SK-N-MC (cell line): ENCODE results near the gene IPO9.

Source experiments
- DNase-seq: peaks from one replicate; pipeline ENCODE4 v3.0.0-alpha.2; 2011; ENCODE audit warnings: low read depth, low spot score
- H3K27ac ChIP-seq: fragments of 200-600 bp; sonication (generic); 2 replicates; pipeline ENCODE4 v1.5.1; 2016; ENCODE audit warnings: mixed run types
- H3K36me3 ChIP-seq: fragments of 200-600 bp; sonication (generic); 2 replicates; pipeline ENCODE4 v1.6.1; 2017; ENCODE audit warnings: antibody characterized with exemption, low read length, mixed read lengths; ENCODE audit not compliant: insufficient read depth
- H3K4me3 ChIP-seq: fragments of 200-600 bp; sonication (generic); 2 replicates; pipeline ENCODE4 v1.5.1; 2016
- H3K9ac ChIP-seq: fragments of 200-600 bp; sonication (generic); 2 replicates; pipeline ENCODE4 v1.8.0; 2017; ENCODE audit warnings: mixed run types, mixed read lengths; ENCODE audit not compliant: insufficient read length
- H3K9me3 ChIP-seq: fragments of 200-600 bp; sonication (generic); 2 replicates; pipeline ENCODE4 v1.6.1; 2017; ENCODE audit warnings: low read depth, mild to moderate bottlenecking, antibody characterized with exemption, low read length, moderate library complexity, mixed read lengths
- EZH2 ChIP-seq: fragments of 200-600 bp; sonication (generic); IDR thresholded peaks from one replicate; pipeline ENCODE4 v1.6.1; 2017; ENCODE audit warnings: antibody characterized with exemption
- FOXP2 ChIP-seq: optimal IDR thresholded peaks from 2 replicates; pipeline ENCODE3; 2011; ENCODE audit warnings: mild to moderate bottlenecking, moderate library complexity; ENCODE audit not compliant: insufficient read depth; ENCODE audit errors: extremely low read length, control extremely low read depth
- POLR2AphosphoS5 ChIP-seq: IDR thresholded peaks from 2 replicates; pipeline ENCODE4 v1.6.1; 2012; ENCODE audit warnings: mild to moderate bottlenecking, low read depth, low read length, borderline replicate concordance

IPO9 gene

GRCh38 chr1:201912832-201913231 lies 83.9 kb downstream of the IPO9 start:
- DNase-seq: no peak
- no peaks in the 10 kb centered on the region for H3K36me3 ChIP-seq
- no peaks in the 10 kb centered on the region for H3K9me3 ChIP-seq
- no peak overlapping the region for H3K27ac ChIP-seq
- no peak overlapping the region for H3K9ac ChIP-seq
- TF ChIP-seq POLR2AphosphoS5 (no peak), FOXP2 (no peak), EZH2 (no peak)
- H3K4me3 ChIP-seq: no peak overlapping the region

GRCh38 chr1:201914456-201915235 lies 85.7 kb downstream of the IPO9 start:
- Histone ChIP-seq H3K4me3 (no peak overlapping the region), H3K36me3 (no peaks in the 10 kb centered on the region), H3K27ac (no peak overlapping the region), H3K9me3 (no peaks in the 10 kb centered on the region), H3K9ac (no peak overlapping the region)
- TF ChIP-seq FOXP2 (no peak), EZH2 (no peak), POLR2AphosphoS5 (no peak)
- DNase-seq: no peak

- no peak overlapping the region for H3K27ac ChIP-seq
- no peak overlapping the region for H3K4me3 ChIP-seq
- no peak for DNase-seq
- H3K9me3 ChIP-seq: no peaks in the 10 kb centered on the region
- H3K36me3 ChIP-seq: no peaks in the 10 kb centered on the region
- TF ChIP-seq FOXP2 (no peak), EZH2 (no peak), POLR2AphosphoS5 (no peak)
- H3K9ac ChIP-seq: no peak overlapping the region
Observed at GRCh38 chr1:201916649-201917249, 87.8 kb downstream of the IPO9 start.

GRCh38 chr1:201917362-201918033 lies 88.5 kb downstream of the IPO9 start:
- H3K27ac ChIP-seq: no peak overlapping the region

GRCh38 chr1:201918343-201918742 lies 89.4 kb downstream of the IPO9 start:
- Histone ChIP-seq H3K9me3 (no peaks in the 10 kb centered on the region), H3K4me3 (no peak overlapping the region), H3K9ac (no peak overlapping the region), H3K36me3 (no peaks in the 10 kb centered on the region), H3K27ac (no peak overlapping the region)
- DNase-seq: no peak
- TF ChIP-seq FOXP2: no peak
- no peak for TF ChIP-seq EZH2
- TF ChIP-seq POLR2AphosphoS5: no peak

More at GRCh38 chr1:201917362-201918033, 88.5 kb downstream of the IPO9 start:
- Histone ChIP-seq H3K36me3 (no peaks in the 10 kb centered on the region), H3K4me3 (no peak overlapping the region), H3K9me3 (no peaks in the 10 kb centered on the region), H3K9ac (no peak overlapping the region)
- no peak for DNase-seq
- TF ChIP-seq POLR2AphosphoS5 (no peak), EZH2 (no peak), FOXP2 (no peak)

- H3K4me3 ChIP-seq: no peak overlapping the region
- no peak overlapping the region for H3K27ac ChIP-seq
- H3K36me3 ChIP-seq: no peaks in the 10 kb centered on the region
- no peak for DNase-seq
- H3K9ac ChIP-seq: no peak overlapping the region
- TF ChIP-seq FOXP2 (no peak), POLR2AphosphoS5 (no peak), EZH2 (no peak)
- no peaks in the 10 kb centered on the region for H3K9me3 ChIP-seq
Observed at GRCh38 chr1:201921952-201922558, 93.1 kb downstream of the IPO9 start.

GRCh38 chr1:201925301-201925567 lies 96.3 kb downstream of the IPO9 start:
- Histone ChIP-seq H3K4me3 (no peak overlapping the region), H3K36me3 (no peaks in the 10 kb centered on the region), H3K9ac (no peak overlapping the region), H3K9me3 (no peaks in the 10 kb centered on the region), H3K27ac (no peak overlapping the region)
- no peak for TF ChIP-seq EZH2
- TF ChIP-seq FOXP2: no peak
- no peak for TF ChIP-seq POLR2AphosphoS5
- no peak for DNase-seq

- H3K36me3 ChIP-seq: no peaks in the 10 kb centered on the region
- H3K4me3 ChIP-seq: no peak overlapping the region
- H3K9ac ChIP-seq: no peak overlapping the region
- no peak for TF ChIP-seq EZH2
- no peak for TF ChIP-seq POLR2AphosphoS5
- TF ChIP-seq FOXP2: no peak
- no peaks in the 10 kb centered on the region for H3K9me3 ChIP-seq
- no peak overlapping the region for H3K27ac ChIP-seq
- DNase-seq: no peak
Observed at GRCh38 chr1:201925981-201926645, 97.2 kb downstream of the IPO9 start.
